ENCODE data around the gene WDR4. TPM values are rescaled to one million over a fixed set of nuclear protein-coding genes. Genes with fewer than 3 reads are reported as not detected.
"Not testable (repeated sequence)": the region's sequence is repeated elsewhere in the genome, so short reads cannot be mapped to it uniquely, and the experiment has no call there.

Gene WDR4
- polyA plus RNA-seq, 1 experiment, result 13.7 TPM

DNA sequence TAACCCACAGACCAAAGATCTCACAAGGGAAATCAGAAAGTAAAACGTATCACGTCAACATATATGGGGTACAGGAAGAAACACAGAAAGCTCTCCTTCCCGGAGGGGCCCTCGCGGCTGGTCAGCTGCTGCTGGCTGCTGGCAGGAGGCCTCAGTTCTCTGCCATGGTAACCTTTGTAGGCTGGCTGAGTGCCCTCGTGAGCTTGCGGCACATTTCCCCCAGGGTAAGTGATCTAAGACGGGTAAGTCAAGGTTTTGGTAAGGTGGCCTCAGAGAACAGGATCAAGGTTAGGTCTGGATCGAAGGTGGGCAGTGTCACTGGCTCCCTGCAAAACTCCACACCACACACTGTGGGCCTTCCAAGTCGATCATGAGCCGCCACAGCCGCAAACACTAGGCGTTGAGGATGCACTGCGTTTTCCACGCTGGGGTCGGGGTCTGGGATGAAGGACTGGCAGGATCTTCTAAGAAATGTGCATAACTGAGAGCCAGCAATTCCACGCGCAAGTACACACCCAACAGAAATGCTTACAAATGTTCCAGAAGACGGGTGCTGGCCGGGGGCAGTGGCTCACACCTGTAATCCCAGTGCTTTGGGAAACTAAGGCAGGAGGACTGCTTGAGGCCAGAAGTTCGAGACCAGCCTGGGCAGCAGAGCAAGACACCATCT lies 33.9 kb downstream of the WDR4 start:
- no peak overlapping the region for H3K4me3 ChIP-seq (ENCODE audit: low read depth, low read length)
- TF ChIP-seq, protein P1, sequence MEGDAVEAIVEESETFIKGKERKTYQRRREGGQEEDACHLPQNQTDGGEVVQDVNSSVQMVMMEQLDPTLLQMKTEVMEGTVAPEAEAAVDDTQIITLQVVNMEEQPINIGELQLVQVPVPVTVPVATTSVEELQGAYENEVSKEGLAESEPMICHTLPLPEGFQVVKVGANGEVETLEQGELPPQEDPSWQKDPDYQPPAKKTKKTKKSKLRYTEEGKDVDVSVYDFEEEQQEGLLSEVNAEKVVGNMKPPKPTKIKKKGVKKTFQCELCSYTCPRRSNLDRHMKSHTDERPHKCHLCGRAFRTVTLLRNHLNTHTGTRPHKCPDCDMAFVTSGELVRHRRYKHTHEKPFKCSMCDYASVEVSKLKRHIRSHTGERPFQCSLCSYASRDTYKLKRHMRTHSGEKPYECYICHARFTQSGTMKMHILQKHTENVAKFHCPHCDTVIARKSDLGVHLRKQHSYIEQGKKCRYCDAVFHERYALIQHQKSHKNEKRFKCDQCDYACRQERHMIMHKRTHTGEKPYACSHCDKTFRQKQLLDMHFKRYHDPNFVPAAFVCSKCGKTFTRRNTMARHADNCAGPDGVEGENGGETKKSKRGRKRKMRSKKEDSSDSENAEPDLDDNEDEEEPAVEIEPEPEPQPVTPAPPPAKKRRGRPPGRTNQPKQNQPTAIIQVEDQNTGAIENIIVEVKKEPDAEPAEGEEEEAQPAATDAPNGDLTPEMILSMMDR (IDR thresholded peaks at IDR 0.05; ENCODE audit: insufficient read depth, low read depth, low read length), result no peak
- no peak for DNase-seq (ENCODE audit: low read depth)
- POLR2A ChIA-PET, result no interaction called here
- no peaks in the 10 kb centered on the region for H3K27me3 ChIP-seq (ENCODE audit: control insufficient read depth, insufficient read depth, low read length)
- CTCF ChIA-PET, result no interaction called here
- H3K36me3 ChIP-seq (ENCODE audit: control insufficient read depth, insufficient read depth, low read length), result peaks cover 43% of the 10 kb centered on the region

DNA sequence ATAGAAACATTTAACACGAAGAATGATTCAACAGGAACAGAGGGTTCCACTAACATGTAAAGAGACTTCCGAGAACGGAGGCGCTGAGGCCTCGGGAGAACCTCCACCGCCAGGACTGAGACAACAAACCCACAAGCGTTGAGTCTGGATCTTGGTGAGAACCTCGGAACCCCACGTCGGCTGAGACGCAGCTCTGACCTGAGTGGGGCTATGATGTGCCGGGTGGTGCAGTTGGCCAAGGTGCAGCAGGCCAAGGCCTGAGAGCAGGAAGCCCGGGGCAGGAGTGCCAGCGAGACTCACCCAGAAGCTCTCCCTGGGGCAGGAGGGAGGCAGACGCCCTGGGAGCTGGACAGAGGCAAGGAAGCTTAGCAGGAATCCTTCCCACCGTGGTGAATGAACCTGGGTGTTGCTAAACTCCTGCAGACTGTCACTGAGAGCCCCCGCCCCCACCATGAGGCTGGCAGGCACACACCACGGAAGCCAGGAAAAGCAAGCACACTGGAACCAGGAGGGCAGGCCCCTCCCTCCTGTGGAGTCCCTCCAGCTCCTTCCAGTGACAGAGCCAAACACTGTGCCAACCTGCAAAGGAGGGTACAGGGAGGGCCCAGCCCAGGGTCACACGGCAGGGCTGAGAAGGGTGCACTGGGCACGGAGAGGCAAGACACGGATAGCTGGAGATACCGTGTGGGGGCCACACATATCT lies 34.8 kb downstream of the WDR4 start:
- H3K27me3 ChIP-seq (ENCODE audit: control insufficient read depth, insufficient read depth, low read length), result no peaks in the 10 kb centered on the region
- TF ChIP-seq, protein P1 (IDR thresholded peaks at IDR 0.05; ENCODE audit: insufficient read depth, low read depth, low read length), result no peak
- peaks cover 39% of the 10 kb centered on the region for H3K36me3 ChIP-seq (ENCODE audit: control insufficient read depth, insufficient read depth, low read length)
- H3K4me3 ChIP-seq (ENCODE audit: low read depth, low read length), result no peak overlapping the region
- POLR2A ChIA-PET, result no interaction called here
- DNase-seq (ENCODE audit: low read depth), result no peak
- CTCF ChIA-PET, result no interaction called here

DNA sequence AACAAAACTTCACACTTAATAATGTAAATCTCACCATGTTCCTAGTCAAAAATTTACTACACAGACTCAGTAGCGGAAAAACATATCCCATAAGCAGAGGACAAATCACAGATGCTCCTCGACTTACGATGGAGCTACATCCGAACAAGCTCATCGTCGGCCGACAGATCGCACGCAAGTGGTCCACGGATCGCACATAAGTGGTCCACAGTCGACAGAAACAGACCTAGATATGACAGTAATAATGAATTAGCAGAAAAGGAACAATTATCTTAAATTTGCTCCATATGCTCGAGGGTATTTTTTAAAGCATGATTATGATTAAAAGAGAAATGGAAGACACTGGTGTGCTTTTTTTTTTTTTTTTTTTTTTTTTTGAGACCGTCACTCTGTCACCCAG lies 36.3 kb downstream of the WDR4 start:
- Histone ChIP-seq H3K27me3 (ENCODE audit: control insufficient read depth, insufficient read depth, low read length) (no peaks in the 10 kb centered on the region), H3K4me3 (ENCODE audit: low read depth, low read length) (no peak overlapping the region), H3K36me3 (ENCODE audit: control insufficient read depth, insufficient read depth, low read length) (peaks cover 32% of the 10 kb centered on the region)
- no peak for DNase-seq (ENCODE audit: low read depth)
- POLR2A ChIA-PET, result no interaction called here
- TF ChIP-seq, protein P1 (IDR thresholded peaks at IDR 0.05; ENCODE audit: insufficient read depth, low read depth, low read length), result no peak
- CTCF ChIA-PET, result interaction anchor here (1.2 kb wide), 1 partner anchor 10 kb away, joined by 3 read pairs; no protein-coding TSS in a partner anchor

DNA sequence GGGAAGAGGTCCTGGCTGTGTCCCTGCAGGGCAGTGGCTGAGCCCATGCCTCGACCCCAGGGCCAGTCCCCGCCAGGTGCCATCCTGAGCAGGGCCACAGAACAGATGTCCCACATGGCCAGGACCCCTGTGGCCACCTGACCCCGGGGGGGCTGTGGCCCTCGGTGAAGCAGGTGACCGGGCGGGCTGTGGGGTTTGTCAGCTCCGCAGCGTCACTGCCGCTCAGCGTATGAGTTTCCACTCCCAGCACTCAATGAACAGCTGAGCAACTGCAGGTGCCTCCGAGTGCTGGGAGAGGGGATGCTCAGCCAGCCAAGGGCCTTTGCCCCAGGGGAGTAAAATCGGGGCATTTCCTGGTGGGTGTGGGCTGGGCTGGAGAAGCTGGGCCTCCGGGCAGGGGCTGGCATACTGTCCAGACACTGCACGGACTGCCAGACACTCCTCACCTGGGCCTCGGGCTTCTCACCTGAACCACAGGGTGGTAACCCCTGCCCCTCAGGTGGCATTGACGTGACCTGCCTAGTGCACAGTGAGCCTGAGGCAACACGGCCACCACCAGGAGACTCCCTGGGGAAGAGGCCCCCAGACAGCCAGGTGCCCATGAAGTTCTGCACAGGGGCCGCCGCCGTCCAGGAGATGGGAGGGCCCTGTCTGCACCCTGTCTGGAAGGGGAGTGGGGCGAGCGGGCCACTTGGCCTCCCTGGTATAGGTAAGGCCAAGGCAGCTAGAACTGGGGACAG lies 37.3 kb downstream of the WDR4 start:
- H3K27me3 ChIP-seq (ENCODE audit: control insufficient read depth, insufficient read depth, low read length); DNase-seq (ENCODE audit: low read depth); POLR2A ChIA-PET; H3K4me3 ChIP-seq (ENCODE audit: low read depth, low read length): not testable (repeated sequence)
- H3K36me3 ChIP-seq (ENCODE audit: control insufficient read depth, insufficient read depth, low read length), result peaks cover 30% of the 10 kb centered on the region
- CTCF ChIA-PET, result interaction anchor here (1.2 kb wide), 1 partner anchor 11 kb away, joined by 3 read pairs; no protein-coding TSS in a partner anchor

DNA sequence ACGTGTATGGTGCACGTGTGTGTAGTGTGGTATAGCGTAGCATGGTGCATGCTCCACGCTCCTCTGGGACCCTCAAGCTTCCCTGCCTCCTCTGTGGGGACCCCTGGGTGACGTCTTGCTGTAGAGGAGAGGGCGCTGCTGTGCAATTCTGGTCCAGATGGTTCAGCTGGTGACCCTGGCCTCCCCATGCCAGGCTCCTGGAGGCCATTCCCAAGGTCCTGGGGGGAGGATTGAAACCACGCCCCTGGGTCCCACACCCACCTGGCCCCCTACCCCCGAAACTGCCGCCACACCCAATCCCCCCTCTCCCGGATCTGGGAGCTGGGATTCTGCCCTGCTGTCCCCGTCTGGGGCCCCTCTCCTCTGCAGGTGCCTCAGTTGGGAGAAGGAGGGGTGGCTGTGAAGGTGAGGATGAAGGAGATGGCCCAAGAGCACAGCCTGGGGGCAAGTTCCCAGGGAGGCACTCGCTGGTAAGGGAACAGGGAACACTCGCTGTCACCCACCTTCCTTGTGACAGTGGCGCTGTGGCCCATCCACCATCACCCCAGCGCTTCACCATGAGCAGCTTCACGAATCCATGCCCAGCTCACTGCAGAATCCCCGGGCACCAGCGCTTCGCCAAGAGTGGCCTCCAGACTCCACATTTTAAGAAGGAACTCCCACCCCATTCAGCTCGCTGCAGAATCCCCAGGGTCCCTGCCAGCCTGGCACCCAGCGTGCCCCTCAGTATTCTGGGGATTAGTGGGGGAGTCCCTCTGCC lies 38.0 kb downstream of the WDR4 start:
- CTCF ChIA-PET, result no interaction called here
- no peak for DNase-seq (ENCODE audit: low read depth)

More for the DNA sequence above, 38.0 kb downstream of the WDR4 start:
- Histone ChIP-seq H3K36me3 (ENCODE audit: control insufficient read depth, insufficient read depth, low read length) (peaks cover 30% of the 10 kb centered on the region), H3K27me3 (ENCODE audit: control insufficient read depth, insufficient read depth, low read length) (no peaks in the 10 kb centered on the region), H3K4me3 (ENCODE audit: low read depth, low read length) (no peak overlapping the region)
- TF ChIP-seq, protein P1 (IDR thresholded peaks at IDR 0.05; ENCODE audit: insufficient read depth, low read depth, low read length), result no peak
- POLR2A ChIA-PET, result no interaction called here

All from BJ (cell line).